GM12878 (cell line): Measurements from ENCODE around the gene STK11. TPM values are rescaled to one million over a fixed set of nuclear protein-coding genes. Genes with fewer than 3 reads are reported as not detected.

Experiments used
- BMI1 ChIP-seq: fragments of 450-650 bp; IDR thresholded peaks from 2 replicates; pipeline ENCODE4 v1.6.1; 2016; ENCODE audit warnings: mild to moderate bottlenecking, moderate library complexity, borderline replicate concordance
- CBFB ChIP-seq: IDR thresholded peaks from 2 replicates; pipeline ENCODE4 v1.6.1; 2016; ENCODE audit warnings: antibody characterized with exemption, low read depth
- CHD2 ChIP-seq: IDR thresholded peaks from 2 replicates; pipeline ENCODE4 v1.6.1; 2011; ENCODE audit warnings: low read depth, low read length, improper control_type of control experiment, borderline replicate concordance
- E4F1 ChIP-seq: fragments of 450-650 bp; IDR thresholded peaks from 2 replicates; pipeline ENCODE4 v1.6.1; 2018; ENCODE audit warnings: borderline replicate concordance, mild to moderate bottlenecking; ENCODE audit not compliant: partially characterized antibody
- EZH2 ChIP-seq: IDR thresholded peaks from 2 replicates; pipeline ENCODE4 v1.6.1; 2012; ENCODE audit warnings: low read depth, mild to moderate bottlenecking, control low read depth, inconsistent platforms, low read length, borderline replicate concordance; ENCODE audit not compliant: control insufficient read depth
- GATAD2B ChIP-seq: fragments of 450-650 bp; conservative IDR thresholded peaks from 2 replicates; pipeline ENCODE4 v1.6.1; 2017; ENCODE audit warnings: low read depth, mild to moderate bottlenecking, moderate library complexity
- IRF5 ChIP-seq: fragments of 450-650 bp; IDR thresholded peaks from 2 replicates; pipeline ENCODE4 v1.6.1; 2017; ENCODE audit warnings: borderline replicate concordance
- MEF2A ChIP-seq: IDR thresholded peaks from 2 replicates; pipeline ENCODE4 v1.6.1; 2011; ENCODE audit warnings: low read depth, mild to moderate bottlenecking, low read length, moderate library complexity; ENCODE audit not compliant: insufficient read depth
- PML ChIP-seq: IDR thresholded peaks from 2 replicates; pipeline ENCODE4 v1.6.1; 2012; ENCODE audit warnings: low read length, inconsistent platforms
- POLR2A ChIP-seq: IDR thresholded peaks from 2 replicates; pipeline ENCODE4 v1.6.1; 2011; ENCODE audit warnings: low read depth, mild to moderate bottlenecking, low read length
- RAD21 ChIP-seq: IDR thresholded peaks from 2 replicates; pipeline ENCODE4 v1.6.1; 2011; ENCODE audit warnings: mild to moderate bottlenecking, low read depth, low read length, moderate library complexity; ENCODE audit not compliant: insufficient read depth
- RB1 ChIP-seq: fragments of 450-650 bp; formaldehyde crosslinking; IDR thresholded peaks from 2 replicates; pipeline ENCODE4 v1.6.1; 2017; ENCODE audit warnings: mild to moderate bottlenecking, borderline replicate concordance
- RBBP5 ChIP-seq: fragments of 200-600 bp; sonication (generic); conservative IDR thresholded peaks from 2 replicates; pipeline ENCODE4 v1.6.1; 2016
- SKIL ChIP-seq: fragments of 450-650 bp; IDR thresholded peaks from 2 replicates; pipeline ENCODE4 v1.6.1; 2017; ENCODE audit warnings: mild to moderate bottlenecking, low read depth, inconsistent platforms; ENCODE audit not compliant: poor library complexity, severe bottlenecking
- SREBF2 ChIP-seq: IDR thresholded peaks from 2 replicates; pipeline ENCODE4 v1.6.1; 2012; ENCODE audit warnings: mild to moderate bottlenecking, low read length
- TBL1XR1 ChIP-seq: IDR thresholded peaks from 2 replicates; pipeline ENCODE4 v1.6.1; 2012; ENCODE audit warnings: low read depth, low read length, improper control_type of control experiment
- ZBTB4 ChIP-seq: fragments of 450-650 bp; formaldehyde crosslinking; IDR thresholded peaks from 2 replicates; pipeline ENCODE4 v1.4.0; 2022; ENCODE audit warnings: mild to moderate bottlenecking, moderate library complexity
- polyA plus RNA-seq, 11 experiments: library from polyadenylated mRNA; depleted of rRNA in 4 of 11; unstranded in 6 of 11; stranded (reverse) in 5 of 11; fragments of >200 nt; fragmentation: Nextera tagmentation in 4 of 11; fragmentation: Illumina TruSeq in 1 of 11; extraction: Ambion mirVana in 4 of 11; extraction: Trizol in 1 of 11; gene quantifications; 1 replicate in 1 of 11; 2 replicates in 10 of 11; pipeline versions ENCODE4 v1.2.1 to v1.2.3, GENCODE V29; 2011 to 2016; ENCODE audit warnings: inconsistent platforms in 2 of 11, missing spikeins in 2 of 11, low read depth in 1 of 11
- total RNA-seq, 4 experiments: library from RNA; depleted of rRNA in 3 of 4; stranded (reverse); fragments of >200 nt in 3 of 4; fragmentation: Illumina TruSeq in 1 of 4; extraction: Trizol in 1 of 4; gene quantifications; 2 replicates each; pipeline versions ENCODE4 v1.2.1 to v1.2.3, GENCODE V29; 2013 to 2021

Gene STK11
- total and polyA plus RNA-seq, 10 of the 15 experiments (the other 5 are each of a cell fraction or from before 2014, with no cell fraction given): 0.33 to 71.0 (median 23.8) TPM

- TF ChIP-seq IRF5 (no peak), CBFB (no peak), MEF2A (no peak), GATAD2B (peak; percentile 17; the same call in 1 of the 2 replicates), TBL1XR1 (0 out of 2 replicates have a peak, but pooled peaks have one; percentile 41), PML (no peak), E4F1 (no peak), ZBTB4 (no peak), BMI1 (no peak), SKIL (no peak), SREBF2 (no peak), EZH2 (no peak), CHD2 (no peak), RBBP5 (no peak), POLR2A (no peak; the same call in none of the 2 replicates), RAD21 (no peak), RB1 (no peak)
These were observed 47.4 kb downstream of the STK11 start (continued) for GRCh38 chr19:1252821-1253513.
